ENCODE results near the gene MIS18BP1. TPM values are rescaled to one million over a fixed set of nuclear protein-coding genes. Genes with fewer than 3 reads are reported as not detected.
"Not testable (repeated sequence)": the region's sequence is repeated elsewhere in the genome, so short reads cannot be mapped to it uniquely, and the experiment has no call there.

Gene MIS18BP1
- 10 to 100 TPM; 15.3 to 32.2 (median 17.5) TPM for total RNA-seq

GRCh38 chr14:45253070-45253753 is at the start of gene MIS18BP1:
Gene MIS18BP1 (minus strand): TSS chr14:45253202. CDS start chr14:45247286, 5,916 bp downstream.
- TF ChIP-seq CTCF (IDR thresholded peaks at IDR 0.05) (peak; percentile 31 to 81 (median 76)), EP300 (IDR thresholded peaks at IDR 0.05) (no peak), POLR2A (IDR thresholded peaks at IDR 0.05) (peak; percentile 17 to 51), POLR2AphosphoS5 (IDR thresholded peaks at IDR 0.05) (peak; percentile 90)
- Histone ChIP-seq H3K27me3 (no peaks in the 10 kb centered on the region), H3K4me3 (peak within 1 kb of the TSS; percentile 51 to 65), H3K36me3 (no peaks in the 10 kb centered on the region), H3K27ac (peak within 1 kb of the TSS; percentile 70 to 92 (median 91)), H3K9me3 (peaks cover 0 to 6% (median 0%) of the 10 kb centered on the region in 3 donors), H3K4me1 (peaks cover 0 to 42% (median 0%) of the 10 kb centered on the region in 3 donors)
- ATAC-seq = peak; percentile 94
- WGBS, 2 donors (ENCODE audit: low coverage in 1 of 2) = 0 to 2% methylated on average over 1 to 12 of the region's 61 CpGs

DNA sequence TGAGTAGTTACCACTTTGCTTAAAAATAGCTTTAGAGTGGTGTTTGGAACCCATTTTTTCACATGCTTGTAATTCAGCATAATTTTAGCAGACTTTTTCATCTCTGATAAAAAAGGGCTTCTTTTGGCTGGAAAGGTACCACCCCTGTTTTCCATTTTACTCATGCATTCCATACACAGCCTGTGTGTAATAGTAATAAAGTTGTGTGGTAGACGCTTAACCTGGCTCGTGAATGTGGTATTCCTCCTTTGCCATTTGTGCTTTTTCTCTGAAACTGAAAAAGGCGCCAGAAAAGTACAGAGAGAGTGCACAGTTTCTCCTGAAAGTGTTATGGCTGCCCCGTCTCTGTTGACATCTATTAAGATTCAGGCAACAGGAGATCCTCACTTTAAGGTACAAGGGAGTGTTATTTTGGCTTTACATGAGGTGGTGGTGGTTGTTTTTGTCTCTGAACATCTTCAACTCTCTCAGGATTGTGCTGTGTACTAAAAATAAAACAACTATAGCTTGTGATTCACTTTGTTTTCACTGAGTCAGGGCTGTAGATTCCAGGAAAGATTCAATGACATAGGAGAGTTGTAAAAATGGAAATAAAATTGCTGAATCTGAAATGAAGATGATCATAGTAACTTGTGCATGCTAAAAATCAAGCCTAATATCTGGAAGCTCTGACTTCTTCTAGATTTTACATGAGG is 45.6 kb upstream of the MIS18BP1 start:
- no peak overlapping the region for H3K27ac ChIP-seq
- no peaks in the 10 kb centered on the region for H3K36me3 ChIP-seq
- no peak for ATAC-seq
- TF ChIP-seq CTCF (IDR thresholded peaks at IDR 0.05) = no peak
- no peak for TF ChIP-seq POLR2A (IDR thresholded peaks at IDR 0.05)
- TF ChIP-seq POLR2AphosphoS5 (IDR thresholded peaks at IDR 0.05) = no peak
- no peak for TF ChIP-seq EP300 (IDR thresholded peaks at IDR 0.05)
- H3K4me1 ChIP-seq = no peaks in the 10 kb centered on the region
- no peaks in the 10 kb centered on the region for H3K27me3 ChIP-seq
- no peak overlapping the region for H3K4me3 ChIP-seq
- H3K9me3 ChIP-seq = peaks cover 0 to 4% (median 0%) of the 10 kb centered on the region in 3 donors
- WGBS, 2 donors (ENCODE audit: low coverage in 1 of 2) = 50 to 73% methylated on average over 4 of the region's 4 CpGs

- not testable (repeated sequence) for H3K36me3 ChIP-seq, ATAC-seq, H3K4me1 ChIP-seq, H3K4me3 ChIP-seq, H3K27ac ChIP-seq, H3K27me3 ChIP-seq, H3K9me3 ChIP-seq
- 73 to 75% methylated on average over 1 of the region's 1 CpG for WGBS, 2 donors (ENCODE audit: low coverage in 1 of 2)
Observed at GRCh38 chr14:45294796-45295195, 41.8 kb upstream of the MIS18BP1 start.

- no peak overlapping the region for H3K27ac ChIP-seq
- TF ChIP-seq POLR2A (IDR thresholded peaks at IDR 0.05) (no peak), POLR2AphosphoS5 (IDR thresholded peaks at IDR 0.05) (no peak), CTCF (IDR thresholded peaks at IDR 0.05) (no peak), EP300 (IDR thresholded peaks at IDR 0.05) (no peak)
- ATAC-seq = no peak
- no peaks in the 10 kb centered on the region for H3K4me1 ChIP-seq
- no peaks in the 10 kb centered on the region for H3K36me3 ChIP-seq
- no peaks in the 10 kb centered on the region for H3K27me3 ChIP-seq
- no peak overlapping the region for H3K4me3 ChIP-seq
- no peaks in the 10 kb centered on the region for H3K9me3 ChIP-seq
Observed at GRCh38 chr14:45290547-45290946, 37.5 kb upstream of the MIS18BP1 start.

GRCh38 chr14:45287610-45288009 is 34.6 kb upstream of the MIS18BP1 start:
- H3K4me3 ChIP-seq = no peak overlapping the region
- no peak for ATAC-seq
- no peaks in the 10 kb centered on the region for H3K9me3 ChIP-seq
- H3K4me1 ChIP-seq = no peaks in the 10 kb centered on the region
- no peaks in the 10 kb centered on the region for H3K27me3 ChIP-seq
- no peaks in the 10 kb centered on the region for H3K36me3 ChIP-seq
- WGBS, 2 donors (ENCODE audit: low coverage in 1 of 2) = 11 to 45% methylated on average over 1 to 2 of the region's 2 CpGs
- no peak for TF ChIP-seq POLR2AphosphoS5 (IDR thresholded peaks at IDR 0.05)
- no peak for TF ChIP-seq CTCF (IDR thresholded peaks at IDR 0.05)
- TF ChIP-seq EP300 (IDR thresholded peaks at IDR 0.05) = no peak
- TF ChIP-seq POLR2A (IDR thresholded peaks at IDR 0.05) = no peak
- H3K27ac ChIP-seq = no peak overlapping the region
